Left lung (tissue), 10 donors: ENCODE results near the gene MORF4L2. TPM values are rescaled to one million over a fixed set of nuclear protein-coding genes. Genes with fewer than 3 reads are reported as not detected.
A peak's percentile ranks its signal among the peaks of the same experiment; 100 is the strongest.
"Not testable (repeated sequence)": the region's sequence is repeated elsewhere in the genome, so short reads cannot be mapped to it uniquely, and the experiment has no call there.

Experiments
- ATAC-seq: fragments of 200-7000 bp; cut with Tn5 transposase; one replicate; pipeline ENCODE4 v1.9.1; 2020; ENCODE audit warnings: moderate library complexity
- DNase-seq, 4 donors: peaks; one replicate each; pipeline ENCODE4 v3.0.0-alpha.2; 2013 to 2020
- H3K27ac ChIP-seq, 2 donors: fragments of 200-600 bp; sonication (generic) in 1 of 2; one replicate each; pipeline versions ENCODE4 v1.5.0 to v1.8.0; 2020 to 2021
- H3K27me3 ChIP-seq, 2 donors: fragments of 200-600 bp; sonication (generic) in 1 of 2; one replicate each; pipeline versions ENCODE4 v1.5.0 to v1.8.0; 2020 to 2021
- H3K36me3 ChIP-seq, 2 donors: fragments of 200-600 bp; sonication (generic) in 1 of 2; one replicate each; pipeline versions ENCODE4 v1.5.0 to v1.8.0; 2020 to 2021
- H3K4me1 ChIP-seq, 2 donors: fragments of 200-600 bp; one replicate each; pipeline ENCODE4 v1.8.0; 2021
- H3K4me3 ChIP-seq, 2 donors: fragments of 200-600 bp; sonication (generic) in 1 of 2; one replicate each; pipeline versions ENCODE4 v1.5.0 to v1.8.0; 2020 to 2021; ENCODE audit warnings: mild to moderate bottlenecking in 1 of 2
- H3K9me3 ChIP-seq, 2 donors: fragments of 200-600 bp; sonication (generic) in 1 of 2; one replicate each; pipeline versions ENCODE4 v1.5.0 to v1.8.0; 2020 to 2021
- intact Hi-C, 2 donors: fragments of 100-400 bp; cut with DNase I; formaldehyde crosslinking; loops; one replicate each; pipeline versions ENCODE4 v1.11.2 to v1.14.2; 2022
- polyA plus RNA-seq, 6 donors: library from polyadenylated mRNA; unstranded; fragments of 120-200 nt; gene quantifications; one replicate each; pipeline ENCODE4 v1.2.1, GENCODE V29; 2013; ENCODE audit not compliant: insufficient read length in 6 of 6
- total RNA-seq, 2 donors: library from RNA; stranded (reverse); fragmentation: NEBNext Ultra II Directional; extraction: Animal tissue kit (Norgen Biotek cat#: 25700); gene quantifications; one replicate each; pipeline ENCODE4 v1.2.1, GENCODE V29; 2021
- TF ChIP-seq, protein P1 (sequence below), 2 donors: fragments of 200-600 bp; sonication (generic) in 1 of 2; IDR thresholded peaks; one replicate each; pipeline versions ENCODE4 v1.5.0 to v1.8.0; 2021; ENCODE audit warnings: antibody characterized with exemption in 2 of 2
- donor health status: DM: no; HTN: yes; CAD: no.
- donor health status: DM: no; HTN: no; CAD: no.

Gene MORF4L2
- total and polyA plus RNA-seq, 8 donors = 274 to 340 (median 310) TPM

DNA sequence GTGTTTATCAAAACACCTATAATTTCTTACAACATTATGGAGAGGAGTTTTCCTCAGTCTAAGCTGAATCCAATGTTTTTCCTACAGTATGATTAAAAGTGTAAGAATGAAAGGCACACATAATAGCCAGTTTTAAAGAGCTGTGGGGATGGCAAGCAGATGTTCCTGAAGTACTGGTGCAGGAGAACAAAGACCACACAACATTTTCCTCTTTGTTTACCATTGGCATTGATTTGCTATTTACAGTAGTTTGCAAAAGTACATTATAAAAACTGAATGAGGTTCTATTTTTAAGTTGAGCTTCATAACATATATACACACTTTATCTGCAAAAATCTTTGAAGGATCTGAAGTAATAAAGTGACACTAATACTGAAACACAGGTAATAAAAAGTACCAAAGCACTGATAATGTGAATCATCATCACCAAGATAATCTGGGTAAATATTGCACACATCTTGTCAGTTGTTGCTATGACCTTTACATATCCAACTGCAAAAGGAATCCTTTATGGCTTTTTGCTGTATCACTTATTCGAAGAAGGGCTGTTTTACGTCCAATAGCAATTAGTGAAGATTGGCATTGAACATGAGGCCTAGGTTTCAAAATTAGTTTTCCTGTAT is 35.2 kb downstream of the MORF4L2 start:
- Histone ChIP-seq H3K4me3 (no peak overlapping the region), H3K27ac (no peak overlapping the region), H3K4me1 (no peaks in the 10 kb centered on the region), H3K9me3 (no peaks in the 10 kb centered on the region), H3K36me3 (no peaks in the 10 kb centered on the region), H3K27me3 (no peaks in the 10 kb centered on the region)
- TF ChIP-seq, protein P1, sequence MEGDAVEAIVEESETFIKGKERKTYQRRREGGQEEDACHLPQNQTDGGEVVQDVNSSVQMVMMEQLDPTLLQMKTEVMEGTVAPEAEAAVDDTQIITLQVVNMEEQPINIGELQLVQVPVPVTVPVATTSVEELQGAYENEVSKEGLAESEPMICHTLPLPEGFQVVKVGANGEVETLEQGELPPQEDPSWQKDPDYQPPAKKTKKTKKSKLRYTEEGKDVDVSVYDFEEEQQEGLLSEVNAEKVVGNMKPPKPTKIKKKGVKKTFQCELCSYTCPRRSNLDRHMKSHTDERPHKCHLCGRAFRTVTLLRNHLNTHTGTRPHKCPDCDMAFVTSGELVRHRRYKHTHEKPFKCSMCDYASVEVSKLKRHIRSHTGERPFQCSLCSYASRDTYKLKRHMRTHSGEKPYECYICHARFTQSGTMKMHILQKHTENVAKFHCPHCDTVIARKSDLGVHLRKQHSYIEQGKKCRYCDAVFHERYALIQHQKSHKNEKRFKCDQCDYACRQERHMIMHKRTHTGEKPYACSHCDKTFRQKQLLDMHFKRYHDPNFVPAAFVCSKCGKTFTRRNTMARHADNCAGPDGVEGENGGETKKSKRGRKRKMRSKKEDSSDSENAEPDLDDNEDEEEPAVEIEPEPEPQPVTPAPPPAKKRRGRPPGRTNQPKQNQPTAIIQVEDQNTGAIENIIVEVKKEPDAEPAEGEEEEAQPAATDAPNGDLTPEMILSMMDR (IDR thresholded peaks at IDR 0.05) = no peak
- ATAC-seq (no peak), DNase-seq (peak in 1 of 4 donors; percentile 11)
- intact Hi-C loops = no loop called here

DNA sequence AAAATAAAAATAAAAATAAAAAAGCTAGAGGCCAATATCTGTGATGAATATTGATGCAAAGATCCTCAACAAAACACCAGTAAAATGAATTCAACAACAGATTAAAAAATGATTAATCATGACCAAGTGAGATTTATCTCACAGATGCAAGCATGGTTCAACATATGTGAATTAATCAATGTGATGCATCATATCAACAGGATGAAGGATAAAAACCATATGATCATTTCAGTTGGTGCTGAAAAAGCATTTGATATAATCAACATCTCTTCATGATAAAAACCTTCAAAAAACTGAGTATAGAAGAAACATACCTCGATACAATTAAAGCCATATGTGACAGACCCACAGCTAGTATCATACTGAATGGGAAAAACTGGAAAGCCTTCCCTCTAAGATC is 38.9 kb downstream of the MORF4L2 start:
- H3K9me3 ChIP-seq = no peaks in the 10 kb centered on the region
- H3K27ac ChIP-seq = no peak overlapping the region
- H3K36me3 ChIP-seq = no peaks in the 10 kb centered on the region
- ATAC-seq (no peak), DNase-seq (no peak)
- H3K4me3 ChIP-seq = no peak overlapping the region
- H3K27me3 ChIP-seq = no peaks in the 10 kb centered on the region
- TF ChIP-seq, protein P1 (IDR thresholded peaks at IDR 0.05) = no peak
- H3K4me1 ChIP-seq = no peaks in the 10 kb centered on the region
- intact Hi-C loops = no loop called here

DNA sequence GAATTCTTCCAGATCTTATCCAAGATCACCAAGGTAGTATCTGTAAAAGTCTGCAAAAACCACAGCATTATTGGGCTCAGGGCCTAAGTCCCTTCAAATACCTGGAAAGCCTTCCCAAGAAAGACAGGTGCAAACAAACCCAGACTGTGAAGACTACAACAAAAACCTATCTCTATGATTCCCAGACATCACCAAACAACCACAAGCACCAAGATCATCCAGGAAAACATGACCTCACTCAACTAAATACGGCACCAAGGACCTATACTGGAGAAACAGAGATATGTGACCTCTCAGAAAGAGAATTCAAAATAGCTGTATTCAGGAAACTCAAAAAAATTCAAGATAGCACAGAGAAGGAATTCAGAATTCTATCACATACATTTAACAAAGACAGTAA is 42.4 kb downstream of the MORF4L2 start:
- intact Hi-C loops = no loop called here
- TF ChIP-seq, protein P1 (IDR thresholded peaks at IDR 0.05) = no peak
- H3K9me3 ChIP-seq = no peaks in the 10 kb centered on the region
- DNase-seq (no peak), ATAC-seq (no peak)
- no peaks in the 10 kb centered on the region for H3K27me3 ChIP-seq
- H3K4me1 ChIP-seq = no peaks in the 10 kb centered on the region
- no peak overlapping the region for H3K27ac ChIP-seq
- no peaks in the 10 kb centered on the region for H3K36me3 ChIP-seq
- H3K4me3 ChIP-seq = no peak overlapping the region

DNA sequence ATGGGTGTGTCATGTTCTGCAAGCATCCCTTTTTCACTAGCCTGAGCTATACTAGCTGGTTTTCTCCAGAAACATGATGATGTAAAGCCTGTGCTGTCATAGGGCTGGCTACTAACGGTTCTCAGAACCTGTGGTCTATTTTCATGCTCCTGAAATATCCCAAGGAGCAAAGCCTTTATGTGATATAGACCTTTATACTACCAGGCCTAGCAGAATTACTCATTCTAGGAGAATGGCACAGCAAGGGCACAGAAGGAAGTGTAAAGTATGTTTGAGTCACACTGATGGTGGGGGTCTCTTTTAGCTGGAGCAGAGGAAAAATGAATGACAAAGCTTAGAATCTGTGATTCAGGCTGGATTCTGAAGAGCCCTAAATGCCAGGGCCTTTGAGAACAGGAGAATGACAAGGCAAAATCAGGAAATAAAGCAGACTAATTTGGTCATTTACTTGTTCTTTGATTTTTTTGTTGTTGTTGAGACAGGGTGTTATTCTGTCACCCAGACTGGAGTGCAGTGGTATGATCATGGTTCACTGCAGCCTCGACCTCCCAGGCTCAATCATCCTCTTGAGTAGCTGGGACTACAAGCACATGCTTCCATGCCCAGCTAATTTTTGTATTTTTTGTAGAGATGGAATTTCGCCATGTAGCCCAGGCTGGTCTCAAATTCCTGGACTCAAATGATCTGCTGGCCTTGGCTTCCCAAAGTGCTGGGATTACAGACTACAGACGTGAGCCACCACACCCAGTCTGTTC is 45.9 kb downstream of the MORF4L2 start:
- no peak overlapping the region for H3K27ac ChIP-seq
- H3K4me1 ChIP-seq = no peaks in the 10 kb centered on the region
- intact Hi-C loops = no loop called here
- H3K27me3 ChIP-seq = no peaks in the 10 kb centered on the region
- H3K4me3 ChIP-seq = no peak overlapping the region
- ATAC-seq (no peak), DNase-seq (no peak)
- TF ChIP-seq, protein P1 (IDR thresholded peaks at IDR 0.05) = no peak
- no peaks in the 10 kb centered on the region for H3K36me3 ChIP-seq
- H3K9me3 ChIP-seq = no peaks in the 10 kb centered on the region

DNA sequence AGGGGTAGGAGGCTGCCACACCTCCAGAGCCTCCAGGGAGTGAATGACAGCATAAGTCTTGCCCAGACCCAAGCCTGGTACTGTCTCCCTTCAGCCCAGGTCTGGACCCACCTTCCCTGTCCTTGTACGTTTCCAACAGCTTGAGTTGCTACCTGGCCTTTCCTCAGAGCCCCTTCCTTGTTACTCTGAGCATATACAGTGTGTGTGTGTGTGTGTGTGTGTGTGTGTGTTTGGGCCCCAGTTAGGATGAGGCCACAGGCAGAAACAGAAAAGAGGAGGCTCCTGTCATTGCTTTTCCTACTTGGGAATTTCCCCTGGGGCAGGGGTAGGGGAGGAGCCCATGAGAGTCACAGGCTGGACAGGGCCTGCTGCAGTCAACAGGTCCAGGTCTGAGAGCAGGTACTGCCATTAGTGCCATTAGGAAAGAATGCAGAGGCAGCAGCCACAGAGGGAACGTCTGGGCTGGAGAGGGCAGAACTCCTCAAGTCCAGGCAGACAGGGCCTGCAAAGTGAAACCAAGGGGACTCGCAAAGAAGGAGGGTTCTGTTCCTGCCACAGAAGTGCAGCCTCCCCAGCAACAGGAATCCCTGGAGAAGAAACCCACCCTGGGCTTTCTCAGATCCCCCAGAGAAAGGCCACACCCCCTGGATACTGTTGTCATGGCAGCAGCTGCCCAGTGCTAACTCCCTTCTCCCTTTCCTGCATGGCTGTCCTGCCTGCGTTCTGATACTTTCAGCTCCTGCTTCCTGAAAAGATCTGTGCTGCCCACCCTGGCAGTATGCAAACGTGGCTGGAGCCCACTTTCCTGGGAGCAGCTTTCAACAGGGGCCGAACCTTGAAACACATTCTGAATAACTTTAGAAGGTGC is 47.8 kb downstream of the MORF4L2 start:
- intact Hi-C loops, H3K27me3 ChIP-seq, H3K27ac ChIP-seq, H3K4me3 ChIP-seq, H3K9me3 ChIP-seq, H3K36me3 ChIP-seq, H3K4me1 ChIP-seq, DNase-seq: not testable (repeated sequence)
- ATAC-seq = peak; percentile 87
